Thyroid gland (tissue), 4 donors: ENCODE results near the gene DHCR24. TPM values are rescaled to one million over a fixed set of nuclear protein-coding genes. Genes with fewer than 3 reads are reported as not detected.

Experiments used
- DNase-seq, 2 donors: peaks; one replicate each; pipeline ENCODE4 v3.0.0-alpha.2; 2019
- H3K27ac ChIP-seq, 3 donors: fragments of 200-600 bp; sonication (generic); 1 replicate in 2 of 3; 2 replicates in 1 of 3; pipeline ENCODE4 v1.5.1; 2016 to 2019; ENCODE audit warnings: mild to moderate bottlenecking in 1 of 3, moderate library complexity in 1 of 3
- H3K27me3 ChIP-seq: fragments of 200-600 bp; sonication (generic); one replicate; pipeline ENCODE4 v1.5.1; 2019
- H3K36me3 ChIP-seq, 2 donors: fragments of 200-600 bp; sonication (generic); one replicate each; pipeline ENCODE4 v1.5.1; 2016 to 2019
- H3K4me1 ChIP-seq, 2 donors: fragments of 200-600 bp; sonication (generic); one replicate each; pipeline ENCODE4 v1.5.1; 2017 to 2019
- H3K4me3 ChIP-seq, 3 donors: fragments of 200-600 bp; sonication (generic); replicated peaks in 1 of 3; 1 replicate in 2 of 3; 2 replicates in 1 of 3; pipeline ENCODE4 v1.5.1; 2016; ENCODE audit warnings: mild to moderate bottlenecking in 1 of 3
- H3K9me3 ChIP-seq: fragments of 200-600 bp; sonication (generic); one replicate; pipeline ENCODE4 v1.5.1; 2017
- POLR2A ChIP-seq, 2 donors: fragments of 450-650 bp; IDR thresholded peaks; one replicate each; pipeline ENCODE4 v1.6.1; 2017; ENCODE audit warnings: antibody characterized with exemption in 2 of 2, mild to moderate bottlenecking in 2 of 2, moderate library complexity in 1 of 2
- WGBS, 2 donors: methylation state at CpG; one replicate each; pipeline ENCODE4 v1.1.5; 2017; 5-methylcytosine and 5-hydroxymethylcytosine counted together
- intact Hi-C: fragments of 100-400 bp; cut with DNase I; formaldehyde crosslinking; loops from one replicate; pipeline ENCODE4 v1.15.1; 2023
- total RNA-seq, 4 donors: library from RNA; depleted of rRNA; stranded (reverse); fragments of >200 nt; gene quantifications; one replicate each; pipeline ENCODE4 v1.2.3, GENCODE V29; 2016
- TF ChIP-seq, protein P1 (sequence below), 6 experiments: fragments of 200-600 bp in 3 of 6; fragments of 450-650 bp in 3 of 6; sonication (generic) in 3 of 6; IDR thresholded peaks; one replicate each; pipeline ENCODE4 v1.5.1; 2016 to 2019; ENCODE audit warnings: antibody characterized with exemption in 6 of 6, mild to moderate bottlenecking in 2 of 6, inconsistent platforms in 1 of 6, moderate library complexity in 1 of 6

Gene DHCR24
- total RNA-seq, 4 donors from 2014 or later = 22.4 to 82.2 (median 40.4) TPM

DNA sequence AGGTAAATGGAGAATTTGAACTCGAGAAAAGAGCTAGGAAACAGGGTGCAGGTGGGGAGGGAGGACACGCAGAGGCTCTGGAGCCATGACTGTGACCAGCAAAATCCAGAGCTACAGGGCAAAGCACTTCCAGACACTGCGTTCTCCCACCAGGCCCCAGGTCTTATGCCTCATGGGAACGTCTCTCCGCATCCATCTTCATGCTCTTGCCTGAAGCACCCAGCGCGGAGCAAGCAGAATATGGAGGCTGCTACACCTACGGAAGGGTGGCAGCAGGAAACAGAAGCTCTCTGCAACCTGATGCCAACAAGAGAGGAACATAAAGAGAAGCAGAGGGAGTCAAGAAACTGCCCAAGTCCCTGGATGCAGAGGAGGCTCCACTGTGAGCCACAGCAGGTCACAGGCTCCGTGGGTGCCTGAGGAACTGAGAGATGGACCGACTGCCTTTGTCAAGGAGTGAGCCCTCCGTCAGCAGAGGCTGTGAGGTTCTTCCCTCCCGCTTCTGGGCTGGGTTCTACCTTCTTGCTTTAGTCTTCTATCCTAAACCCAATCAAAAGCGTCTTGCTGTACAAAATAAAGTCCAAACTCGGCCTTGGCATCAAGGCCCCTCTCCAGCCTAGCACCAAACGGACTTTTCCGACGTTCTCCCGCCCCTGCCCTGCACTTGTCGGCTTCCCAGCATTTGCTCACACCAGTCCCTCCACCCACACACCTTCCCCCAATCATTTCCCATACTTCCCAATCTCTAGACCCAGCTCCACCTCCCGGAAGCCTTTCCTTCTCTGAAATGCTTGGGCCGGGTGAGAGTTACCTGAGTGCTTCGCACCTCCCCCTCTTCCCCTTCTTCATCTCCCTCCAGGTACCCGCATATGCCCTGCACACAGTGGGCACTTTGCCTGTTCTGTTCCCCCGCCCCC, 930 bp downstream of the DHCR24 start:
- Histone ChIP-seq H3K4me3 (peak overlapping the region; percentile 64 to 77 (median 68)), H3K9me3 (no peaks in the 10 kb centered on the region), H3K27ac (no peak overlapping the region), H3K27me3 (no peaks in the 10 kb centered on the region), H3K36me3 (no peaks in the 10 kb centered on the region), H3K4me1 (peaks cover 6 to 11% of the 10 kb centered on the region in 2 donors)
- intact Hi-C loops = no loop called here
- peak in 1 of 2 donors; percentile 24 for DNase-seq
- WGBS, 2 donors = 43 to 53% methylated on average over 21 to 24 of the region's 24 CpGs
- TF ChIP-seq POLR2A (IDR thresholded peaks at IDR 0.05) = no peak

DNA sequence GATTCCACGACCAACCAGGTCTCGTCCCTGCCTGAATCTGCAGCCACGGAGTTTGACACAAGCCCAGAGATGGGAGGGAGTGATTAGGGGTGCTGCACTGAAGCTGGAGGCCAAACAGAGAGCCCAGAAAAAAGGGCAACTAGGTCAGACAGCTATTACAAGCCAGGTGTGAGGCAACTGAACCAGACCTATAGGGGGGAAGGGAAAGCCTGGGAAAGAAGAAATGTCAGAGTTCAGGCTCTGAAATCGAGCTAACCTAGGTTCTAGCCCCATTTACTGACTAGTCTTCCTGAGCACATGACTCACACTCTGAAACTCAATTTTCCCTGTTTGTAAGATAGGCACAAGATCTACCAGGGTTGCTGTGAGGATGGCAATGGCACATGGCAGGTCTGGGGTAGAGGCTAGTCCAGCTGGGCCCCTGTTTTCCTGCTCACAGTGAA, 1.7 kb downstream of the DHCR24 start:
- no peaks in the 10 kb centered on the region for H3K36me3 ChIP-seq
- H3K9me3 ChIP-seq = no peaks in the 10 kb centered on the region
- peaks cover 6 to 11% of the 10 kb centered on the region in 2 donors for H3K4me1 ChIP-seq
- no peak for TF ChIP-seq POLR2A (IDR thresholded peaks at IDR 0.05)
- TF ChIP-seq, protein P1, sequence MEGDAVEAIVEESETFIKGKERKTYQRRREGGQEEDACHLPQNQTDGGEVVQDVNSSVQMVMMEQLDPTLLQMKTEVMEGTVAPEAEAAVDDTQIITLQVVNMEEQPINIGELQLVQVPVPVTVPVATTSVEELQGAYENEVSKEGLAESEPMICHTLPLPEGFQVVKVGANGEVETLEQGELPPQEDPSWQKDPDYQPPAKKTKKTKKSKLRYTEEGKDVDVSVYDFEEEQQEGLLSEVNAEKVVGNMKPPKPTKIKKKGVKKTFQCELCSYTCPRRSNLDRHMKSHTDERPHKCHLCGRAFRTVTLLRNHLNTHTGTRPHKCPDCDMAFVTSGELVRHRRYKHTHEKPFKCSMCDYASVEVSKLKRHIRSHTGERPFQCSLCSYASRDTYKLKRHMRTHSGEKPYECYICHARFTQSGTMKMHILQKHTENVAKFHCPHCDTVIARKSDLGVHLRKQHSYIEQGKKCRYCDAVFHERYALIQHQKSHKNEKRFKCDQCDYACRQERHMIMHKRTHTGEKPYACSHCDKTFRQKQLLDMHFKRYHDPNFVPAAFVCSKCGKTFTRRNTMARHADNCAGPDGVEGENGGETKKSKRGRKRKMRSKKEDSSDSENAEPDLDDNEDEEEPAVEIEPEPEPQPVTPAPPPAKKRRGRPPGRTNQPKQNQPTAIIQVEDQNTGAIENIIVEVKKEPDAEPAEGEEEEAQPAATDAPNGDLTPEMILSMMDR (IDR thresholded peaks at IDR 0.05) = no peak
- no peak overlapping the region for H3K4me3 ChIP-seq
- no peaks in the 10 kb centered on the region for H3K27me3 ChIP-seq
- no peak overlapping the region for H3K27ac ChIP-seq
- DNase-seq = no peak
- WGBS, 2 donors = 87 to 90% methylated on average over 4 of the region's 4 CpGs
- intact Hi-C loops = no loop called here

DNA sequence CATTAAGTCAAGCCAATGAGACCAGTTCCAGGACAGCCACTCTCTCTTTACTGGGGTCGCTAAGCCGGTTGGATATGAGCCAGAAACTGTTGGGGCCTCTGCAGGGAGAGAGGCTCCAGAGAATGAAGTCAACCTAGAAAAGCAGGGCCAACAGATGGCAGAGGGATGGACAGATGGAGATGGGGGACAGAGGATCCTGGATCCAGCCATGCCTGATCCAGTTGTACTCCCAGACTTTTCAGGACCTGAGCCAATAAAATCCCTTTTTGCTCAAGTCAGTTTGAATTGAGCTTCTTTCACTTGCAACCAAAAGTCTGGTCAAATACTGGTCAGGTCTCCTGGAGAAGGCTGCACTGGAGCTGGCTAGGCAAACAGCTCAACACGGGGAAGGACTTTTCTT, 2.2 kb downstream of the DHCR24 start:
- no peak for DNase-seq
- Histone ChIP-seq H3K36me3 (no peaks in the 10 kb centered on the region), H3K27ac (no peak overlapping the region), H3K27me3 (no peaks in the 10 kb centered on the region), H3K9me3 (no peaks in the 10 kb centered on the region), H3K4me1 (peaks cover 6 to 11% of the 10 kb centered on the region in 2 donors), H3K4me3 (no peak overlapping the region)
- intact Hi-C loops = no loop called here
- no peak for TF ChIP-seq POLR2A (IDR thresholded peaks at IDR 0.05)
- TF ChIP-seq, protein P1 (IDR thresholded peaks at IDR 0.05) = no peak
- 73 to 76% methylated on average over 3 of the region's 3 CpGs for WGBS, 2 donors

DNA sequence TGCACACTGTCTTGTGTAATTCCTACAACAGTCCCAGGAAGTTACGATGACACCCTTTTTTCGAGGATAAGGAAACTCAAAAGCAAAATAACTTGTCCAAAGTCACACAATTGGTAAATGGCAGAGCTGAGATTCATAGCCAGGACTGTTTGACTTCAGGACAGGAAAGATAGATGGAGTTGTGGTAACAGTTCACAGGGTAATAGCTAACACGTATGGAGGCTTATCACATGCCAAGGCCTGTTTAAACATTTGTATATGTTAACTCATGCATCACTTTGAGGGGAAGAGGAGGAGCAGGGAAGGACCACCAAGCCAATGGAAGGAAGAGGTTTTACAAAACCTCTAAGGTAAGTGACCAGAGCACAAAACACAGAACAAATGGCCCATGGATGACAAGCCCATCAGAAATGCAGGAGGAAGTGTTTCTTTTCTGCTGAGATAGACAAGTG, 2.8 kb downstream of the DHCR24 start:
- 46 to 56% methylated on average over 3 of the region's 3 CpGs for WGBS, 2 donors
- no peaks in the 10 kb centered on the region for H3K36me3 ChIP-seq
- no peak overlapping the region for H3K4me3 ChIP-seq
- no peak overlapping the region for H3K27ac ChIP-seq
- no peaks in the 10 kb centered on the region for H3K9me3 ChIP-seq
- H3K27me3 ChIP-seq = no peaks in the 10 kb centered on the region
- intact Hi-C loops = no loop called here
- peaks cover 6 to 11% of the 10 kb centered on the region in 2 donors for H3K4me1 ChIP-seq
- no peak for DNase-seq
- TF ChIP-seq, protein P1 (IDR thresholded peaks at IDR 0.05) = no peak
- no peak for TF ChIP-seq POLR2A (IDR thresholded peaks at IDR 0.05)

DNA sequence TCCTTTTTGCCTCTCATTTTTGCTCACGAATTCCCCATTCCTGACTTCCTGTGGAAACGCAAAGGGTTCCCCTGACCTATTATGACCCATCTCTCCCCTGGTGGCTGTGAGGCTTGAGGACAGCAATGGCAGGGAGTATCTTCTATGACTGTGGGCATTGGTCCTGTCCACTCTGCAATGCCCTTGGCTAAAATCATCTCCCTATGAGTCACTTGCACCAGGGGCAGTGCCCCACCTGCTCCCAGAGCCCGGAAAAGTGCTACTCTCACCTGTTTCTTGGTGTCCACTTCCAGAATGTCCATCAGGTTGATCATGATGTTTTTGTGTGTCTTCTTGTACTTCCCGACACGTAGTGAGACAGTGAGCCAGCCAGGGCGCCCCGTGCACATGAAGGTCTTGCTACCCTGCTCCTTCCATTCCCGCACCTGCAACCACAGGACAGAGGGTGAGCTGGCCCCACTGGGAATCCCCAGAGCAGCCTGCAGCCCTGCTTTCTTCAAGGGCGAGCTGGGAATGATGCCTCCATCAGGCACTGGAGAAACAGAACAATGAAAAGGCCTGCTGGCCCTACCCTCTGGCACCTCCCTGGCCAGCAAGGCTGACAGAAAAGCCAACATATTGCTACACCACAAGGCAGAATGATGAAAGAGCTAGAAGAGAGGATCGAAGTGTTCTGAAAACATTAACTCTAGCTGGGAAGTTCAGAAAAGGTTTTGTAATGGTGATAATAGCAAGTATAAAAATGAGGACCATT, 3.5 kb downstream of the DHCR24 start:
- Histone ChIP-seq H3K27ac (no peak overlapping the region), H3K36me3 (no peaks in the 10 kb centered on the region), H3K4me1 (peaks cover 6 to 11% of the 10 kb centered on the region in 2 donors), H3K9me3 (no peaks in the 10 kb centered on the region), H3K27me3 (no peaks in the 10 kb centered on the region), H3K4me3 (no peak overlapping the region)
- WGBS, 2 donors = 88% methylated on average over 10 of the region's 10 CpGs
- intact Hi-C loops = no loop called here
- TF ChIP-seq, protein P1 (IDR thresholded peaks at IDR 0.05) = no peak
- no peak for TF ChIP-seq POLR2A (IDR thresholded peaks at IDR 0.05)
- DNase-seq = no peak
